CD4-positive, CD25-positive, alpha-beta regulatory T cell (primary cell): ENCODE measurements around the gene TMEM163. TPM values are rescaled to one million over a fixed set of nuclear protein-coding genes. Genes with fewer than 3 reads are reported as not detected.

Source experiments
- ATAC-seq, 2 donors: fragments of 150-1000 bp; cut with Tn5 transposase; one replicate each; pipeline ENCODE4 v1.10.0; 2021; ENCODE audit warnings: low read depth in 2 of 2, moderate number of reproducible peaks in 2 of 2, moderate library complexity in 1 of 2
- DNase-seq, 3 donors: peaks; one replicate each; pipeline versions ENCODE4 v3.0.0 to v3.0.0-alpha.2; 2012 to 2022; ENCODE audit warnings: mixed read lengths in 1 of 3
- H3K27ac ChIP-seq: one replicate; pipeline ENCODE4 v1.7.0; 2013; ENCODE audit warnings: mild to moderate bottlenecking, low read length; ENCODE audit not compliant: insufficient read depth, poor library complexity, severe bottlenecking
- H3K27me3 ChIP-seq: one replicate; pipeline ENCODE4 v1.7.0; 2013; ENCODE audit warnings: low read length; ENCODE audit not compliant: control insufficient read depth, insufficient read depth
- H3K36me3 ChIP-seq: one replicate; pipeline ENCODE4 v1.7.0; 2013; ENCODE audit warnings: mild to moderate bottlenecking, low read length, moderate library complexity; ENCODE audit not compliant: control insufficient read depth, insufficient read depth
- H3K4me1 ChIP-seq: 2 replicates; pipeline ENCODE4 v1.7.0; 2013; ENCODE audit warnings: mild to moderate bottlenecking, low read length; ENCODE audit not compliant: insufficient read depth, control insufficient read depth, poor library complexity, severe bottlenecking
- H3K4me3 ChIP-seq: one replicate; pipeline ENCODE4 v1.7.0; 2013; ENCODE audit warnings: low read depth, mild to moderate bottlenecking, low read length, moderate library complexity
- H3K9me3 ChIP-seq, 2 experiments: 1 replicate in 1 of 2; 2 replicates in 1 of 2; pipeline ENCODE4 v1.7.0; 2013; ENCODE audit warnings: low read length in 2 of 2, mild to moderate bottlenecking in 1 of 2, moderate library complexity in 1 of 2; ENCODE audit not compliant: control insufficient read depth in 2 of 2
- H3K27ac Mint-ChIP-seq, 3 donors: one replicate each; pipeline ENCODE4 v1.8.0; 2020 to 2022; ENCODE audit warnings: mild to moderate bottlenecking in 3 of 3, mixed read lengths in 3 of 3, moderate library complexity in 2 of 3
- H3K27me3 Mint-ChIP-seq: one replicate; pipeline ENCODE4 v1.8.0; 2022; ENCODE audit warnings: mild to moderate bottlenecking, mixed read lengths
- H3K36me3 Mint-ChIP-seq: one replicate; pipeline ENCODE4 v1.8.0; 2020; ENCODE audit warnings: mixed read lengths
- H3K4me1 Mint-ChIP-seq, 4 donors: one replicate each; pipeline ENCODE4 v1.8.0; 2020 to 2022; ENCODE audit warnings: mixed read lengths in 4 of 4, mild to moderate bottlenecking in 1 of 4
- H3K4me3 Mint-ChIP-seq, 4 donors: one replicate each; pipeline ENCODE4 v1.8.0; 2020 to 2022; ENCODE audit warnings: mild to moderate bottlenecking in 4 of 4, mixed read lengths in 4 of 4, moderate library complexity in 3 of 4
- H3K9me3 Mint-ChIP-seq, 7 donors: one replicate each; pipeline ENCODE4 v1.8.0; 2020 to 2022; ENCODE audit warnings: mixed read lengths in 7 of 7, mild to moderate bottlenecking in 3 of 7, moderate library complexity in 2 of 7
- polyA plus RNA-seq, 4 donors: library from polyadenylated mRNA; unstranded; fragments of 300-500 nt; fragmentation: Illumina TruSeq; gene quantifications; one replicate each; pipeline ENCODE4 v1.2.3, GENCODE V29; 2021
- total RNA-seq: library from RNA; stranded (reverse); gene quantifications from one replicate; pipeline ENCODE4 v1.2.3, GENCODE V29; 2022

Gene TMEM163
- total and polyA plus RNA-seq, 5 donors from 2014 or later: 0.08 to 1.0 (median 0.33) TPM

GRCh38 chr2:134443814-134444480 lies 274.9 kb downstream of the TMEM163 start:
- DNase-seq (no peak), ATAC-seq (no peak)
- Mint-ChIP-seq H3K27ac (no peak overlapping the region), H3K4me3 (no peak overlapping the region), H3K27me3 (no peaks in the 10 kb centered on the region), H3K4me1 (peaks cover 0 to 4% (median 1%) of the 10 kb centered on the region in 4 donors), H3K9me3 (peaks cover 0 to 1% (median 0%) of the 10 kb centered on the region in 7 donors), H3K36me3 (peaks cover 33% of the 10 kb centered on the region)
- H3K9me3 ChIP-seq: no peaks in the 10 kb centered on the region
- no peak overlapping the region for H3K4me3 ChIP-seq
- peaks cover 44% of the 10 kb centered on the region for H3K36me3 ChIP-seq
- H3K27ac ChIP-seq: no peak overlapping the region
- no peaks in the 10 kb centered on the region for H3K4me1 ChIP-seq
- no peaks in the 10 kb centered on the region for H3K27me3 ChIP-seq

- peaks cover 0 to 5% (median 2%) of the 10 kb centered on the region in 4 donors for H3K4me1 Mint-ChIP-seq
- no peaks in the 10 kb centered on the region for H3K9me3 Mint-ChIP-seq
- no peak for ATAC-seq
Observed at GRCh38 chr2:134441153-134441863, 277.5 kb downstream of the TMEM163 start.

GRCh38 chr2:134440336-134440909 lies 278.4 kb downstream of the TMEM163 start:
- H3K9me3 Mint-ChIP-seq: no peaks in the 10 kb centered on the region
- H3K4me1 ChIP-seq: no peaks in the 10 kb centered on the region
- no peak overlapping the region for H3K27ac Mint-ChIP-seq
- no peak for ATAC-seq
- no peak overlapping the region for H3K27ac ChIP-seq
- H3K36me3 ChIP-seq: peaks cover 39% of the 10 kb centered on the region
- DNase-seq: no peak
- peaks cover 0 to 5% (median 2%) of the 10 kb centered on the region in 4 donors for H3K4me1 Mint-ChIP-seq
- H3K36me3 Mint-ChIP-seq: peaks cover 35% of the 10 kb centered on the region
- no peak overlapping the region for H3K4me3 Mint-ChIP-seq
- no peaks in the 10 kb centered on the region for H3K9me3 ChIP-seq
- no peaks in the 10 kb centered on the region for H3K27me3 ChIP-seq
- no peak overlapping the region for H3K4me3 ChIP-seq
- H3K27me3 Mint-ChIP-seq: no peaks in the 10 kb centered on the region

More at GRCh38 chr2:134441153-134441863, 277.5 kb downstream of the TMEM163 start:
- Histone ChIP-seq H3K36me3 (peaks cover 35% of the 10 kb centered on the region), H3K9me3 (no peaks in the 10 kb centered on the region), H3K27me3 (no peaks in the 10 kb centered on the region), H3K4me3 (no peak overlapping the region), H3K27ac (no peak overlapping the region), H3K4me1 (no peaks in the 10 kb centered on the region)
- no peak for DNase-seq
- H3K27me3 Mint-ChIP-seq: no peaks in the 10 kb centered on the region
- peaks cover 28% of the 10 kb centered on the region for H3K36me3 Mint-ChIP-seq
- H3K27ac Mint-ChIP-seq: peak overlapping the region in 1 of 3 donors; percentile 31
- H3K4me3 Mint-ChIP-seq: no peak overlapping the region

- no peaks in the 10 kb centered on the region for H3K9me3 ChIP-seq
- Mint-ChIP-seq H3K27me3 (no peaks in the 10 kb centered on the region), H3K4me1 (peaks cover 0 to 7% (median 2%) of the 10 kb centered on the region in 4 donors), H3K9me3 (no peaks in the 10 kb centered on the region), H3K4me3 (no peak overlapping the region), H3K27ac (peak overlapping the region in 1 of 3 donors; percentile 60), H3K36me3 (peaks cover 49% of the 10 kb centered on the region)
- H3K4me3 ChIP-seq: no peak overlapping the region
- no peaks in the 10 kb centered on the region for H3K27me3 ChIP-seq
- H3K4me1 ChIP-seq: no peaks in the 10 kb centered on the region
- H3K27ac ChIP-seq: no peak overlapping the region
- DNase-seq (no peak), ATAC-seq (no peak)
- peaks cover 30% of the 10 kb centered on the region for H3K36me3 ChIP-seq
Observed at GRCh38 chr2:134438371-134438770, 280.4 kb downstream of the TMEM163 start.

GRCh38 chr2:134436706-134437105 lies 282.1 kb downstream of the TMEM163 start:
- no peak for ATAC-seq
- H3K27me3 ChIP-seq: no peaks in the 10 kb centered on the region
- H3K27ac Mint-ChIP-seq: peak overlapping the region in 1 of 3 donors; percentile 39
- no peak for DNase-seq
- no peak overlapping the region for H3K4me3 Mint-ChIP-seq
- no peaks in the 10 kb centered on the region for H3K27me3 Mint-ChIP-seq
- no peaks in the 10 kb centered on the region for H3K9me3 Mint-ChIP-seq
- H3K4me1 Mint-ChIP-seq: peaks cover 0 to 7% (median 0%) of the 10 kb centered on the region in 4 donors
- H3K9me3 ChIP-seq: no peaks in the 10 kb centered on the region
- H3K4me1 ChIP-seq: no peaks in the 10 kb centered on the region
- peaks cover 29% of the 10 kb centered on the region for H3K36me3 ChIP-seq
- no peak overlapping the region for H3K4me3 ChIP-seq
- H3K36me3 Mint-ChIP-seq: peaks cover 51% of the 10 kb centered on the region
- no peak overlapping the region for H3K27ac ChIP-seq

- Histone ChIP-seq H3K27me3 (no peaks in the 10 kb centered on the region), H3K4me3 (no peak overlapping the region), H3K36me3 (peaks cover 36% of the 10 kb centered on the region), H3K4me1 (no peaks in the 10 kb centered on the region), H3K9me3 (no peaks in the 10 kb centered on the region), H3K27ac (no peak overlapping the region)
- Mint-ChIP-seq H3K9me3 (no peaks in the 10 kb centered on the region), H3K27ac (no peak overlapping the region), H3K4me3 (no peak overlapping the region), H3K27me3 (no peaks in the 10 kb centered on the region), H3K36me3 (peaks cover 56% of the 10 kb centered on the region), H3K4me1 (peaks cover 0 to 7% (median 0%) of the 10 kb centered on the region in 4 donors)
- ATAC-seq (no peak), DNase-seq (no peak)
Observed at GRCh38 chr2:134435936-134436335, 282.9 kb downstream of the TMEM163 start.

- ATAC-seq (no peak), DNase-seq (no peak)
- H3K36me3 Mint-ChIP-seq: peaks cover 58% of the 10 kb centered on the region
- H3K27ac Mint-ChIP-seq: no peak overlapping the region
- no peaks in the 10 kb centered on the region for H3K9me3 Mint-ChIP-seq
- Histone ChIP-seq H3K4me3 (no peak overlapping the region), H3K4me1 (no peaks in the 10 kb centered on the region), H3K27me3 (no peaks in the 10 kb centered on the region), H3K9me3 (no peaks in the 10 kb centered on the region), H3K27ac (no peak overlapping the region), H3K36me3 (peaks cover 38% of the 10 kb centered on the region)
- H3K4me1 Mint-ChIP-seq: peaks cover 0 to 7% (median 0%) of the 10 kb centered on the region in 4 donors
- H3K4me3 Mint-ChIP-seq: no peak overlapping the region
- H3K27me3 Mint-ChIP-seq: no peaks in the 10 kb centered on the region
Observed at GRCh38 chr2:134435505-134435904, 283.3 kb downstream of the TMEM163 start.
